ENCODE results near the gene PTPN13.

PTPN13 gene

DNA sequence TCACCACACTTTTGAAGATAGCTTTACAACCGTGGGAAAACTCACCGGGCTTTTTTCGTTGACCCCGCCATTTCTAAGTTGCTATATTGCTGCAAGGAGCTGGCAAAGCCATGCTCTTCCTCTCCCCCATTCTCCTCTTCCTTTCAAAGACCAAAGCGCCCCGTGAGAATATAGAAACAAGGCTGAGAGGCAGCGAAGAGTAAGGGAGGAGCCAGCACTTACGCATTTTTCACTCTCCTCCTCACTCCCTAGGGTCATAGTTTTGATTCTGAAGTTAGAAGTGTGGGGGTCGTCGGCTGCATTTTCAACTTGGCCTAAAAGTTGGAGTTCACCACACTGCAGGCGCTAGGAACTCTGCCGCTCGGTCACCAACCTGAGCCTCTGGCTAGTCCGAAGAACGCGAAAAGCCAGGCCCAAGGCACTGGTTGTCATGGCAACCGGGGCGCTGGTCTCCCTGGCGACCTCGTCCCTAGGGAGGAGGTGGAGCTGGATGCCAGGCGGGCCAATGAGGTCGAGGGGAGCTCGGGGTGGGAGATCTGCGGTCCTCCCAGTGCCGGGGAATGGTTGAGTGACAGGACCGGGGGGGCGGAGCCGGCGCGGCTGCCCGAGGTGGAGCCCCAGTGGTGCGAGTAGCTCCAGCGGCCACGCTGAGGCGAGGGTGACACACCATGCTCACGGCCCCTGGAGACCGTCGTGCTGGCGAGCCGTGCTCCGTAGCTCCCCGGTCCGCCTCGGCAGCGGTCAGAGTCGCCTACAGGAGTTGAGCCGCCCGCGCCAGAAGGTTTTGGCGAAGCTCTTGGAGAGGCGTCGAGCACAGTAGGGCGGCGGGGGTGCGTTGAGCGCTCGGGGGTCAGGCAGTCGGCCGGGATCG is at the start of gene PTPN13:
TSS of gene PTPN13 (plus strand) at position 628 of the 871 bp plus-strand sequence. CDS start 40,942 bp downstream, outside the sequence.
- DNase-seq = peak; percentile 85

DNA sequence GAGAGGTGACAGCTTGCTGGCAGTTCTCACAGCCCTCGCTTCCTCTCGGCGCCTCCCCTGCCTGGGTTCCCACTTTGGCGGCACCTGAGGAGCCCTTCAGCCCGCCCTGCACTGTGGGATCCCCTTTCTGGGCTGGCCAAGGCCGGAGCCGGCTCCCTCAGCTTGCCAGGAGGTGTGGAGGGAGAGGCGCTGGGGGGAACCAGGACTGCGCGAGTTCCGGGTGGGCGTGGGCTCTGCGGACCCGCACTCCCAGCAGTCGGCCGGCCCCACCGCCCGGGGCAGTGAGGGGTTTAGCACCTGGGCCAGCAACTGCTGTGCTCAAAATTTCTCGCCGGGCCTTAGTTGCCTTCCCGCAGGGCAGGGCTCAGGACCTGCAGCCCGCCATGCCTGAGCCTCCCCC is 47.0 kb upstream of the PTPN13 start:
- no peak for DNase-seq

DNA sequence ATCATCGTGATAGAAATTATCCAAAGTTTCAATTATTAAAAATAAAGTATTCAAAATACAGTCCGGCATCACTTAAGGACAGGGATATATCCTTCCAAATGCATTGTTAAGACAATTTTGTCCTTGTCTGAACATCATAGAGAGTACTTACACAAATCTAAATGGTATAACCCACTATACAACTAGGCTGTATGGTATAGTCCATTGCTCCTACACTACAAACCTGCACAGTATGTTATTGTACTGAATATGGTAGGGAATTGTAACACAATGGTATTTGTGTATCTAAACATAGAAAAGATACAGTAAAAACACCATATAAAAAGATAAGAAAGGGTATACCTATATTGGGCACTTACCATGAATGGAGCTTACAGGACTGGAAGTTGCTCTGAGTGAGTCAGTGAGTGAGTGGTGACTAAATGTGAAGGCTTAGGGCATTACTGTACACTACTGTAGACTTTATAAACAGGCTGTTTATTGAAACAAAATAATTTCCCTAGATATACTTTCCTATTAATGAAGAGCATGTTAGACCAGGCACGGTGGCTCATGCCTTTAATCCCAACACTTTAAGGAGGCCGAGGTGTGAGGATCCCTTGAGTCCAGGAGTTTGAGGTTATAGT is 44.8 kb upstream of the PTPN13 start:
- no peak for DNase-seq

DNA sequence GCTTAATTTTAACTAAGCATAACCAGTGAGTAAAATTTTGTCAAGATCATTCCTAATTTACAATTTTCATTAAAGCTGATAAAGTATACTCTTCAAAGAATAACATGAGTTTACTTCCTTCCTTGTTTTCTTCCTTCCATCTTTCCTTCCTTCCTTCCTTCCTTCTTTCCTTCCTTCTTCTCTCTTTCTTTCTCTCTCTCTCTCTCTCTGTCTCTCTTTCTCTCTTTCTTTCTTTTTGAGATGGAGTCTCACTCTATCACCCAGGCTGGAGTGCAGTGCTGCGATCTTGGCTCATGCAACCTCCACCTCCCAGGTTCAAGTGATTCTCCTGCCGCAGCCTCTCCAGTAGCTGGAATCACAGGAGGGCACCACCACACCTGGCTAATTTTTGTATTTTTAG is 42.7 kb upstream of the PTPN13 start:
- no peak for DNase-seq

DNA sequence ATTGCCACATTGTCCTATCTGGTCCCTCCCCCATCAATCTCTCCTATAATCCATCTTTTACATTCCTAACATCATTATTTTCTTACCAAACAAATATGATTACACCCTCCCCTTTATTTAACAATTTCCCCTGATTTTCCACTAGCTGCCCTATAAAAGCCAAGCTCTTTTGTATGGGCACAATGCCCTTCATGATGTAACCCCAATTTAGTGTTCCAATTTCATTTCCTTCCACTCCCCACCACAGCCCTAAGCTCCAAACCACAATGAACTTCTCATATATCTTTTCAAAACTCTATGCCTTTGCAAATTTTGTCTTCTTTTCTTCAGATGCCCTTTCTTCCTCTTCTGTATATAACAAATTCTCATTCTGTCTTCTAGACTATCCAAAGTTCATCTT is 39.5 kb upstream of the PTPN13 start:
- no peak for DNase-seq

DNA sequence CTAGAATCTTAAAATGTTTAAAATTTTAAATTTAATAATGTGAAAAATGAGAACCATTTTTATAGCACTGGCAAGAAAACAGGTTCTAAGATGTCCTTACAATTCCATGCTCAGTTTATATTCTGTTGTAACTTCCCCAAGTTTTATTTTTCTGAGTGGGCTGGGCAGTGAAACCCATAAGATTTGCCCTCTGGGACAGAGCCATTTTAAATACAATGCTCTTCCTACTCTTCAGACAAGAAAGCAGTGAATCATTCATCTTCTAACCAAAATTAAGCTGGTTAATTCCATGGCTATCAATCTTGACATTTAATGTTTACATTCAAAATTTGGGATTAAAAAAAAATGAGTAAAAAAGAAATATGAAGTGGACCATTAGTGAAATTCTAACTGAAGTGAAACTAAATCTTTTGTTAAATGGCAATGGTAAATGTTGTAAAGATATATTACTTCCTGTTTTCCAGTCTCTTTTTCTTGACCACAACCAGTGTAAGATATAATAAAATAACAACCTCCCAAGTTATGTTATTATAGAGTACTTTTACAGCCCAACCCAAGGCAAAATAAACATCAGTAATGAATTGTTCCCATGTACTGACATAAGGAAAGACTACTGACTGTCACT is 37.2 kb upstream of the PTPN13 start:
- no peak for DNase-seq

- no peak for DNase-seq
Observed at GRCh38 chr4:86557526-86557925, 36.6 kb upstream of the PTPN13 start.

GRCh38 chr4:86558258-86558657 is 35.9 kb upstream of the PTPN13 start:
- DNase-seq = no peak

DNA sequence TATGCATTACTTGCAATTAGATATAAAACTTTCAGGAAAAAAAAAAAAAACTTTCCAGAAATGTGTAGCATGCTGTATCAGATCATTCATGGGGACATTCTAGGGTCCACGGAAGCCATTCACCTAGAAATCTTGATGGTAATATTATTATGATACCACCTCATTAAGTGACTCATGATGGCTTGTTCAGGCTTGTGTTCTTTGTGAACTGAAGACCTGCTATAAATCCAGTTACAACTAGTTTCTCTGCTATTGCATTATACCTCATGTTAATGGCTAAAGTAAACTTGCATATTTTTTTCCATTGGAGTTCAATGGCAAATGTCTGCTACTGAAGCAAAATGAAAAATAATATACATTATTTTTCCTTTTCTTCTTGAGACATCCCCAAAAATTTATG is 35.3 kb upstream of the PTPN13 start:
- DNase-seq = no peak

DNA sequence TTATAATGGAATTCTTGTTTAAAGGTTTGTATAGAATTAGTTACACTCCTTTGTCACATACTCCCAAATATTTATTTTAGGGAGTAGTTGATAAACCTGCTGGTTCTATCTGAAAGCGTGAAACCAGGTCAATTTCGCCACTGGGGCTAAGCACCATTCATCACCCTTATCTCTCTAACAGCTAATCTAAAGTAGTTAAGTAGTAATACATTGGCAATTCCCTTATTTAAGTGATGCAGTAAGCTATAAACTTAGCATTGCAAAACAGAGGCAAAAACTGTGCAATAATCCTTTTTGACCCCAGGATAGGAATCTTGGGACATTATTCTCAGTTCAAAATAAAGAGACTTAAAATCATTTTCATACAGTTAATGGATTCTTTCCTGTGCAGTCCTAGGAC is 33.7 kb upstream of the PTPN13 start:
- no peak for DNase-seq

DNA sequence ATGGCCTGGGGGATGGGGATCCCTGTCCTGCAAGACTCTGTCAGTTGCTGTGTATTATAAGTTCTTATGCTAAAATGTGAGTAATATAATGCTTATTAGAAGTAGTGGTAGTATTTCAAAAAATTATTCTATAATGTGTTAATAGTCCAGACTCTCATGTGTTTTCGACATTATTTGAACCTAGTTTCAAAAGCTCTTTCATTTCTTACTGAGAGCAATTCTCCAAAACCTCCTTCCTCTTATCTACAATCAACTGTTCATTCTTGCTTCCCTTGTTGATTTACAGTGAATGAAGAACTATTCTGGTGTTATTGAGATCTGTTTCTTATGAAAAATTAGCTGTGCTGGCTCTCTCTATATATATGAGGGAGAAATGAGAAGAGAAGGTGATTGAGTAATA is 32.9 kb upstream of the PTPN13 start:
- no peak for DNase-seq

DNA sequence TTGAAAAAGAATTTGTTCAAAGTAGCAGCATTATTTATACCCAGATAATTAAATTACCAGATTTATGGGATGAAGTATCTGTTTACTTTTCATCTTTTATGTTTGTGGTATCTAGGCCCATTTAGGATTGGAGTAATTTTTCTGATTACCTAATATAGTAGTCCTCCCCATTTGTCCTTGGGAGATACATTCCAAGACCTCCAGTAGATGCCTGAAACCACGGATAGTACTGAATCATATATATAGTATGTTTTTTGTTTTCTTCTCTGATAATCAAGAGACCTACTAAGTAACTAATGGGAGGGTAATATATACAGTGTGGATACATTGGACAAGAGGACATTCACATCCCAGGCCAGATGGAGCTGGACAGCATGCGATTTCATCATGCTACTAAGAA is 30.7 kb upstream of the PTPN13 start:
- no peak for DNase-seq

GRCh38 chr4:86564795-86565194 is 29.3 kb upstream of the PTPN13 start:
- DNase-seq = no peak

DNA sequence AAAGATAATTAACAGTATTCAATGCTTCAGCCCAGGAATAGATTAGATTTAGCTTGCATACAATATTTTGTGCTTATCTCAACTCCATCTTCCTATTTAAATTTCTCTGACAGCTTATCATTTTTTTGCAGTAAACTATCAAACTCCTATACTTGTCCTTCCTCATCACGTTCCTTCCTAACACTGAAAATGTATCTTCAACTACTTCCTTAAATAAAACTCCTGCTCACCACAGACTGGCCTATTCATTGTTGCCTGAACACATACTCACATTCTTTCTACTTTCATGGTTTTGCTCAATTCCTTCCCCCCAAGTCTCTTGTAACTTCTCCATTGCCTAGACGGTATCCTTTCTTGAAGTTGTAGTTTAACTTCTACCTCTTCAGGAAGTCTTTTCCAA is 28.5 kb upstream of the PTPN13 start:
- DNase-seq = no peak

DNA sequence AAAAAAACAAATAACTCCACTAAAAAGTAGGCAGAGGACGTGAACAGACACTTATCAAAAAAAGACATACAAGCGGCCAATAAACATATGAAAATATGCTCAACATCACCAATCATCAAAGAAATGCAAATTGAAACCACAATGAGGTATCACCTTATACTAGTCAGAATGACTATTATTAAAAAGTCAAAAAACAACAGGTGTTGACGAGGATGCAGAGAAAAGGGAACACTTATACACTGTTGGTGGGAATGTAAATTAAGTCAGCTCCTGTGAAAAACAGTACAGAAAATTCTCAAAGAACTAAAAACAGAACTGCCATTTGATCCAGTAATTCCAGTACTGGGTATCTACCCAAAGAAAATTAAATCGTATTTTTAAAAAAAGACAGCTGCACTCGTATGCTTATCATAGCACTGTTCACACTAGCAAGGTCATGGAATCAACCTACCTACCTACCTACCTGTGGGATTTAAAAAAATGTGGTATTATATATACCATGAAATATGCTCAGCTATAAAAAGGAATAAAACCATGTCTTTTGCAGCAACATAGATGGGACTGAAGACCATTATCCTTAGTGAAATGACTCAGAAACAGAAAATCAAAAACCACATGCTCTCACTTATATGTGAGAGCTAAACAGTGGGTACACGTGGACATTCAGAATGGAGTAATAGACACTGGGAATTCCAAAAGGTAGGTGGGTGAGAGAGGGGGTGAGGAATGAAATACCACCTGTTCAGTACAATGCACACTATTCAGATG is 24.8 kb upstream of the PTPN13 start:
- no peak for DNase-seq

GRCh38 chr4:86579941-86580340 is 14.2 kb upstream of the PTPN13 start:
- DNase-seq = no peak

DNA sequence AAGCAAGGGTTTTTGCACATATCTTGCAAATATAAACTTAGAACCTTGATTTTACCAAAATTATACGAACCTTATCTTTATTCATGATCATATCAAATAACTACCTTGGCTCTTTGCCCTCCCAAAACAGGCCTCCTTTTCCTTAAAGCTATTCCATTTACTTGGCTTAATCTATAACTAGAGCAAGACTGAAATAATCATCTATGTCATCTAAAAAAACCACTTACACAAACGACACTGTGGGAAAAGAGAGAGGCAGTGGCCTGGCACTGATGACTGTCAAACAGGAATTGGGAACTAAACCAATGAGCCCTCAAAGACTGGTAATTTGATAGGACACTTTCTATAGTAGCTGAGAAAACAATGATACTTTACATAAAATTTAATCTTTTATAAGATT is 11.7 kb upstream of the PTPN13 start:
- DNase-seq = no peak

GRCh38 chr4:86586160-86586572 is 7.9 kb upstream of the PTPN13 start:
- DNase-seq = no peak

DNA sequence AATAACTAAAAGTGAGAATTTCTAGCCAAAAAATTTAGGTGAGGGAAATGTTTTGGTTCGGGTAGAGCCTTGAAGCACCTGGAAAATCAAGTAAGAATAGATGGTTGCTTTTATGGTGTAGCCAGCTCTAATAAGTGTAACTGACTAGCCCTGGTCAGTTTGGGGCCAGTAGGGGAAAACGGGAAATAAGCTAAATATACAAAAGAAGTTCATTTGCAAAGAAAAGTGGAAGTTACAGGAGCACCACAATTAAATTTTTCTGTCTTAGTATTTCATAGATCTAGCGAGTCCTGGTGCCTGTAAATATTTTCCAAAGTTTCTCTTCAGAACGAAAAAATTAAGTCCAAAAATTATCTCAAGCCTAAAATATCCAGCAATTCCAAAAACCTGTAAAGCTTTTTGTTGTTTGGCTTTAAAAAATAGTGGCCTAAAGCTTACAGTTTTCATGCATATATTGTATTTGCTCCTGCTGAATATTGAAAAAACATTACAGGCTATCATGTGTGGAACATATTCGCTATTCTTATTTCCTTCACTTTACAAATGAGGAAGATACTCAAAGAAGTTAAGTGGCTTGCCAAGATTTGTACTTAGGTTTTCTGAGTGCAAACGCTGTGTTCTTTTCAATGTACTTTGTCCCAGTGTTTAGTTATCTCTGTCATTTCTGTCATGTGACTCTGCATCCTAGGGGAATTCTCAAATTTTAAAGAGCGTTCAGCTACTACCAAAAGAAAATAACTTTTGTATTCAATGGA is 7.3 kb upstream of the PTPN13 start:
- DNase-seq = no peak

GRCh38 chr4:86587381-86588140 is 6.6 kb upstream of the PTPN13 start:
- no peak for DNase-seq

- DNase-seq = no peak
Observed at GRCh38 chr4:86592553-86593249, 1.4 kb upstream of the PTPN13 start.

Measured in NCI-H2171 (cell line).